Panc1 (cell line): ENCODE results near the gene GOLGA6C.

Experiments
- POLR2AphosphoS5 ChIP-seq: IDR thresholded peaks from 2 replicates; pipeline ENCODE4 v1.6.1; 2012; ENCODE audit warnings: mild to moderate bottlenecking, low read depth, low read length, moderate library complexity
- TCF7L2 ChIP-seq: IDR thresholded peaks from 2 replicates; pipeline ENCODE4 v1.6.1; 2011; ENCODE audit warnings: mild to moderate bottlenecking, low read depth, low read length, inconsistent platforms
- TF ChIP-seq, protein P1 (sequence below), 2 experiments: IDR thresholded peaks; 2 replicates each; pipeline ENCODE4 v1.6.1; 2011 to 2012; ENCODE audit warnings: low read depth in 2 of 2, control low read depth in 1 of 2, low read length in 1 of 2, mild to moderate bottlenecking in 1 of 2, moderate library complexity in 1 of 2; ENCODE audit not compliant: insufficient read depth in 1 of 2
- TF ChIP-seq, protein P2 (sequence below): fragments of 450-650 bp; IDR thresholded peaks from 2 replicates; pipeline ENCODE4 v1.5.1; 2017; ENCODE audit warnings: mild to moderate bottlenecking

DNA sequence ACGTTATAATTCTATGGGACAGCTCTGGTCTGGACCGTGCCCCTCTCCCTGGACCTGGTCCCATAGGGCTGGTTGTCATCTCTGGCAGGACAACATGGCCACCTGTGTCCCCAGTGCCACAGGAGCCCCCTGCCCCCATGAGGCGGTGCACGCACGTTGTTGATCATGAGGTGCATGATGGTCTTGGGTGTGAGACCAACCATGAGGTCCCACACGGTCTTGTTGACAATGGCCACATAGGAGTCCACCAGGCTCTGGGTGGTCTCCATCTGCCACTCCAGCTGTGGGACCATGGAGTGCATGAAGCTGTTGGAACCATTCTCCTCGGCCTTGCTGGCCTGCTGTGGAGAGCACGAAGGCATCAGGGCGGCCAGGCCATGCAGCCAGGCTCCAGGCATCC is 44.2 kb downstream of the GOLGA6C start:
- TF ChIP-seq, protein P1, sequence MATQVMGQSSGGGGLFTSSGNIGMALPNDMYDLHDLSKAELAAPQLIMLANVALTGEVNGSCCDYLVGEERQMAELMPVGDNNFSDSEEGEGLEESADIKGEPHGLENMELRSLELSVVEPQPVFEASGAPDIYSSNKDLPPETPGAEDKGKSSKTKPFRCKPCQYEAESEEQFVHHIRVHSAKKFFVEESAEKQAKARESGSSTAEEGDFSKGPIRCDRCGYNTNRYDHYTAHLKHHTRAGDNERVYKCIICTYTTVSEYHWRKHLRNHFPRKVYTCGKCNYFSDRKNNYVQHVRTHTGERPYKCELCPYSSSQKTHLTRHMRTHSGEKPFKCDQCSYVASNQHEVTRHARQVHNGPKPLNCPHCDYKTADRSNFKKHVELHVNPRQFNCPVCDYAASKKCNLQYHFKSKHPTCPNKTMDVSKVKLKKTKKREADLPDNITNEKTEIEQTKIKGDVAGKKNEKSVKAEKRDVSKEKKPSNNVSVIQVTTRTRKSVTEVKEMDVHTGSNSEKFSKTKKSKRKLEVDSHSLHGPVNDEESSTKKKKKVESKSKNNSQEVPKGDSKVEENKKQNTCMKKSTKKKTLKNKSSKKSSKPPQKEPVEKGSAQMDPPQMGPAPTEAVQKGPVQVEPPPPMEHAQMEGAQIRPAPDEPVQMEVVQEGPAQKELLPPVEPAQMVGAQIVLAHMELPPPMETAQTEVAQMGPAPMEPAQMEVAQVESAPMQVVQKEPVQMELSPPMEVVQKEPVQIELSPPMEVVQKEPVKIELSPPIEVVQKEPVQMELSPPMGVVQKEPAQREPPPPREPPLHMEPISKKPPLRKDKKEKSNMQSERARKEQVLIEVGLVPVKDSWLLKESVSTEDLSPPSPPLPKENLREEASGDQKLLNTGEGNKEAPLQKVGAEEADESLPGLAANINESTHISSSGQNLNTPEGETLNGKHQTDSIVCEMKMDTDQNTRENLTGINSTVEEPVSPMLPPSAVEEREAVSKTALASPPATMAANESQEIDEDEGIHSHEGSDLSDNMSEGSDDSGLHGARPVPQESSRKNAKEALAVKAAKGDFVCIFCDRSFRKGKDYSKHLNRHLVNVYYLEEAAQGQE (IDR thresholded peaks at IDR 0.05; ENCODE audit: insufficient read depth in 1 of 2, low read depth in 2 of 2, low read length in 1 of 2): no peak
- TF ChIP-seq, protein P2, sequence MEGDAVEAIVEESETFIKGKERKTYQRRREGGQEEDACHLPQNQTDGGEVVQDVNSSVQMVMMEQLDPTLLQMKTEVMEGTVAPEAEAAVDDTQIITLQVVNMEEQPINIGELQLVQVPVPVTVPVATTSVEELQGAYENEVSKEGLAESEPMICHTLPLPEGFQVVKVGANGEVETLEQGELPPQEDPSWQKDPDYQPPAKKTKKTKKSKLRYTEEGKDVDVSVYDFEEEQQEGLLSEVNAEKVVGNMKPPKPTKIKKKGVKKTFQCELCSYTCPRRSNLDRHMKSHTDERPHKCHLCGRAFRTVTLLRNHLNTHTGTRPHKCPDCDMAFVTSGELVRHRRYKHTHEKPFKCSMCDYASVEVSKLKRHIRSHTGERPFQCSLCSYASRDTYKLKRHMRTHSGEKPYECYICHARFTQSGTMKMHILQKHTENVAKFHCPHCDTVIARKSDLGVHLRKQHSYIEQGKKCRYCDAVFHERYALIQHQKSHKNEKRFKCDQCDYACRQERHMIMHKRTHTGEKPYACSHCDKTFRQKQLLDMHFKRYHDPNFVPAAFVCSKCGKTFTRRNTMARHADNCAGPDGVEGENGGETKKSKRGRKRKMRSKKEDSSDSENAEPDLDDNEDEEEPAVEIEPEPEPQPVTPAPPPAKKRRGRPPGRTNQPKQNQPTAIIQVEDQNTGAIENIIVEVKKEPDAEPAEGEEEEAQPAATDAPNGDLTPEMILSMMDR: no peak
- TF ChIP-seq POLR2AphosphoS5 (no peak), TCF7L2 (no peak)
